WTC11 (cell line): ENCODE results near the gene PCDHA8. TPM values are rescaled to one million over a fixed set of nuclear protein-coding genes. Genes with fewer than 3 reads are reported as not detected.
"Not testable (repeated sequence)": the region's sequence is repeated elsewhere in the genome, so short reads cannot be mapped to it uniquely, and the experiment has no call there.

Experiments
- ATAC-seq: fragments of 200-7000 bp; cut with Tn5 transposase; 2 replicates; pipeline ENCODE4 v1.10.0; 2021; ENCODE audit warnings: mild to moderate bottlenecking, moderate library complexity
- CTCF ChIA-PET: fragments of 300-600 bp; sonication (Branson Sonifier 250); formaldehyde crosslinking; loops from one replicate; lab custom pipeline; 2021; ENCODE audit warnings: antibody characterized with exemption; lab: Charles Lee
- POLR2A ChIA-PET: fragments of 350-600 bp; sonication (Branson Sonifier 250); formaldehyde crosslinking; loops from one replicate; lab custom pipeline; 2021; ENCODE audit warnings: antibody characterized with exemption; lab: Charles Lee
- DNase-seq: peaks from one replicate; pipeline ENCODE4 v3.0.0; 2021; ENCODE audit warnings: low spot score
- H3K27ac Mint-ChIP-seq: 2 replicates; pipeline ENCODE4 v1.8.0; 2021; ENCODE audit warnings: mixed read lengths
- H3K27me3 Mint-ChIP-seq: 2 replicates; pipeline ENCODE4 v1.8.0; 2021; ENCODE audit warnings: low read depth, mild to moderate bottlenecking, moderate library complexity, mixed read lengths
- H3K36me3 Mint-ChIP-seq: 2 replicates; pipeline ENCODE4 v1.8.0; 2021; ENCODE audit warnings: mixed read lengths
- H3K4me1 Mint-ChIP-seq: 2 replicates; pipeline ENCODE4 v1.8.0; 2022; ENCODE audit warnings: mixed read lengths
- H3K4me3 Mint-ChIP-seq: 2 replicates; pipeline ENCODE4 v1.8.0; 2021; ENCODE audit warnings: mild to moderate bottlenecking, moderate library complexity, mixed read lengths
- H3K9me3 Mint-ChIP-seq: 2 replicates; pipeline ENCODE4 v1.8.0; 2021; ENCODE audit warnings: mixed read lengths
- AR ChIP-seq: fragments of 250-450 bp; sonication (Bioruptor Pico); IDR thresholded peaks from 2 replicates; pipeline ENCODE4 v1.9.0; 2021; ENCODE audit warnings: mild to moderate bottlenecking
- ATF1 ChIP-seq: sonication (generic); formaldehyde crosslinking; IDR thresholded peaks from 2 replicates; pipeline ENCODE4 v1.8.1; 2023; ENCODE audit warnings: mild to moderate bottlenecking, moderate library complexity, missing genetic modification reagents
- CBFB ChIP-seq: sonication (generic); formaldehyde crosslinking; IDR thresholded peaks from 2 replicates; pipeline ENCODE4 v1.8.1; 2022; ENCODE audit warnings: mild to moderate bottlenecking, low read depth, missing genetic modification reagents
- CREB1 ChIP-seq: sonication (generic); formaldehyde crosslinking; IDR thresholded peaks from 2 replicates; pipeline ENCODE4 v1.8.0; 2023; ENCODE audit warnings: mild to moderate bottlenecking, missing genetic modification reagents
- CTCF ChIP-seq: fragments of 200-600 bp; IDR thresholded peaks from 2 replicates; pipeline ENCODE4 v1.8.0; 2022; ENCODE audit warnings: antibody characterized with exemption
- ELF4 ChIP-seq: sonication (generic); formaldehyde crosslinking; IDR thresholded peaks from 2 replicates; pipeline ENCODE4 v1.8.1; 2022; ENCODE audit warnings: low read depth, mild to moderate bottlenecking, moderate library complexity, missing genetic modification reagents
- FOXK1 ChIP-seq: sonication (generic); formaldehyde crosslinking; IDR thresholded peaks from 2 replicates; pipeline ENCODE4 v1.8.0; 2022; ENCODE audit warnings: mild to moderate bottlenecking, moderate library complexity, missing genetic modification reagents
- MAX ChIP-seq: sonication (generic); formaldehyde crosslinking; IDR thresholded peaks from 2 replicates; pipeline ENCODE4 v1.8.0; 2022; ENCODE audit warnings: mild to moderate bottlenecking, missing genetic modification reagents
- MLX ChIP-seq: sonication (generic); formaldehyde crosslinking; IDR thresholded peaks from 2 replicates; pipeline ENCODE4 v1.8.1; 2023; ENCODE audit warnings: mild to moderate bottlenecking, missing genetic modification reagents, moderate library complexity
- RELA ChIP-seq: sonication (generic); formaldehyde crosslinking; IDR thresholded peaks from 2 replicates; pipeline ENCODE4 v1.8.1; 2022; ENCODE audit warnings: missing genetic modification reagents, mild to moderate bottlenecking, borderline replicate concordance
- SMAD3 ChIP-seq: sonication (generic); formaldehyde crosslinking; IDR thresholded peaks from 2 replicates; pipeline ENCODE4 v1.8.0; 2022; ENCODE audit warnings: missing genetic modification reagents, mild to moderate bottlenecking, borderline replicate concordance
- TEAD4 ChIP-seq: sonication (generic); formaldehyde crosslinking; IDR thresholded peaks from 2 replicates; pipeline ENCODE4 v1.8.0; 2022; ENCODE audit warnings: mild to moderate bottlenecking, missing genetic modification reagents
- ZNF219 ChIP-seq: sonication (generic); formaldehyde crosslinking; IDR thresholded peaks from 2 replicates; pipeline ENCODE4 v1.8.0; 2023; ENCODE audit warnings: missing genetic modification reagents, mild to moderate bottlenecking, borderline replicate concordance
- ZNF263 ChIP-seq: sonication (generic); formaldehyde crosslinking; IDR thresholded peaks from 2 replicates; pipeline ENCODE4 v1.8.1; 2022; ENCODE audit warnings: low read depth, mild to moderate bottlenecking, moderate library complexity, missing genetic modification reagents
- ZNF281 ChIP-seq: sonication (generic); formaldehyde crosslinking; IDR thresholded peaks from 2 replicates; pipeline ENCODE4 v1.8.0; 2023; ENCODE audit warnings: mild to moderate bottlenecking, missing genetic modification reagents
- ZNF671 ChIP-seq: fragments of 250-450 bp; sonication (Bioruptor Pico); IDR thresholded peaks from 2 replicates; pipeline ENCODE4 v1.8.0; 2021; ENCODE audit warnings: mild to moderate bottlenecking
- total RNA-seq: library from RNA; stranded (reverse); gene quantifications from 3 replicates; pipeline ENCODE4 v1.2.3, GENCODE V29; 2021
- TF ChIP-seq, protein P1 (sequence below): fragments of 250-450 bp; sonication (Bioruptor Pico); IDR thresholded peaks from 2 replicates; pipeline ENCODE4 v1.8.0; 2021; ENCODE audit warnings: mild to moderate bottlenecking
- TF ChIP-seq, protein P2 (sequence below): fragments of 250-450 bp; sonication (Bioruptor Pico); IDR thresholded peaks from 2 replicates; pipeline ENCODE4 v1.9.0; 2021; ENCODE audit warnings: mild to moderate bottlenecking
- TF ChIP-seq, protein P3 (sequence below): sonication (generic); formaldehyde crosslinking; IDR thresholded peaks from 2 replicates; pipeline ENCODE4 v1.8.0; 2022; ENCODE audit warnings: mild to moderate bottlenecking, missing genetic modification reagents

The PCDHA8 gene
- total RNA-seq, 1 experiment from 2014 or later: 1.3 TPM

DNA sequence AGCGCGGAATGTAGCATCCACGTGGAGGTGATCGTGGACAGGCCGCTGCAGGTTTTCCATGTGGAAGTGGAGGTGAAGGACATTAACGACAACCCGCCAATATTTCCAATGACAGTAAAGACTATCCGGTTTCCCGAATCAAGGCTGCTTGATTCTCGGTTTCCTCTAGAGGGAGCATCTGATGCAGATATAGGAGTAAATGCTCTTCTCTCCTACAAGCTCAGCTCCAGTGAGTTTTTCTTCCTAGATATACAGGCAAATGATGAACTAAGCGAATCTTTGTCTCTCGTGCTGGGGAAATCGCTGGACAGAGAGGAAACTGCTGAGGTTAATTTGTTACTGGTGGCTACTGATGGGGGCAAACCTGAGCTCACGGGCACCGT is 45.7 kb upstream of the PCDHA8 start:
- Mint-ChIP-seq H3K4me1 (peaks cover 4% of the 10 kb centered on the region; the same call in 1 of the 2 replicates), H3K27me3 (no peaks in the 10 kb centered on the region), H3K4me3 (peak overlapping the region; percentile 87), H3K27ac (0 out of 2 replicates have a peak overlapping the region, but pooled peaks have one; percentile 27), H3K9me3 (no peaks in the 10 kb centered on the region), H3K36me3 (peaks cover 11% of the 10 kb centered on the region)
- ChIA-PET POLR2A (no interaction called here), CTCF (interaction anchor here (0.6 to 4.2 kb wide), 26 partner anchors 10 to 296 kb away, joined by 3 to 91 read pairs (median 5); partner anchors contain the start of genes EIF4EBP3, PCDHA1, PCDHA10 and PCDHA11)
- no peak for TF ChIP-seq FOXK1
- peak; percentile 23; the same call in 1 of the 2 replicates for TF ChIP-seq MAX
- DNase-seq (no peak), ATAC-seq (peak; percentile 88)

DNA sequence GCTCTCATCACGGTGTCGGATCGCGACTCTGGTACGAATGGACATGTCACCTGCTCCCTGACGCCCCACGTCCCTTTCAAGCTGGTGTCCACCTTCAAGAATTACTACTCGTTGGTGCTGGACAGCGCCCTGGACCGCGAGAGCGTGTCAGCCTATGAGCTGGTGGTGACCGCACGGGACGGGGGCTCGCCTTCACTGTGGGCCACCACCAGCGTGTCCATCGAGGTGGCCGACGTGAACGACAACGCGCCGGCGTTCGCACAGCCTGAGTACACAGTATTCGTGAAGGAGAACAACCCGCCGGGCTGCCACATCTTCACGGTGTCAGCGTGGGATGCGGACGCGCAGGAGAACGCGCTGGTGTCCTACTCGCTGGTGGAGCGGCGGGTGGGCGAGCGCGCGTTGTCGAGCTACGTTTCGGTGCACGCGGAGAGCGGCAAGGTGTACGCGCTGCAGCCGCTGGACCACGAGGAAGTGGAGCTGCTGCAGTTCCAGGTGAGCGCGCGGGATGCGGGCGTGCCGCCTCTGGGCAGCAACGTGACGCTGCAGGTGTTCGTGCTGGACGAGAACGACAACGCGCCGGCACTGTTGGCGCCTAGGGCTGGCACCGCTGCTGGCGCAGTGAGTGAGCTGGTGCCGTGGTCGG is 44.8 kb upstream of the PCDHA8 start:
- H3K27ac Mint-ChIP-seq, ATAC-seq, H3K27me3 Mint-ChIP-seq, POLR2A ChIA-PET, DNase-seq, H3K4me3 Mint-ChIP-seq, H3K9me3 Mint-ChIP-seq: not testable (repeated sequence)
- peaks cover 11% of the 10 kb centered on the region for H3K36me3 Mint-ChIP-seq
- CTCF ChIA-PET: interaction anchor here (0.7 to 4.2 kb wide), 9 partner anchors 10 to 255 kb away, joined by 3 to 91 read pairs (median 9); partner anchors contain the start of genes PCDHA1, PCDHA4, PCDHA6 and PCDHA7
- TF ChIP-seq RELA (CRISPR knock-in tag) (0 out of 2 replicates have a peak, but pooled peaks have one; percentile 39), ZNF219 (CRISPR knock-in tag) (0 out of 2 replicates have a peak, but pooled peaks have one; percentile 28)
- TF ChIP-seq, all 79 proteins: peak for 2; not testable (repeated sequence) for 77
- H3K4me1 Mint-ChIP-seq: not testable (repeated sequence)

DNA sequence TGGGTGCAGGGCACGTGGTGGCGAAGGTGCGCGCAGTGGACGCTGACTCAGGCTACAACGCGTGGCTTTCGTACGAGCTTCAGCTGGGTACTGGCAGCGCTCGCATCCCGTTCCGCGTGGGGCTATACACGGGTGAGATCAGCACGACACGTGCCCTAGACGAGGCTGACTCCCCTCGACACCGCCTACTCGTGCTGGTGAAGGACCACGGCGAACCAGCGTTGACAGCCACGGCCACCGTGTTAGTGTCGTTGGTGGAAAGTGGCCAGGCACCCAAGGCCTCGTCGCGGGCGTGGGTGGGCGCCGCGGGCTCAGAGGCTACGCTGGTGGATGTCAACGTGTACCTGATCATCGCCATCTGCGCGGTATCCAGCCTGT is 44.3 kb upstream of the PCDHA8 start:
- ATAC-seq: no peak
- H3K9me3 Mint-ChIP-seq: peaks cover 2% of the 10 kb centered on the region
- CTCF ChIA-PET: interaction anchor here (3.1 to 4.2 kb wide), 3 partner anchors 10 to 45 kb away, joined by 28 to 91 read pairs (median 48); partner anchors contain the start of genes PCDHA1, PCDHA4 and PCDHA8
- TF ChIP-seq ZNF281 (CRISPR knock-in tag) (no peak), ELF4 (CRISPR knock-in tag) (no peak), ZNF263 (no peak), CTCF (no peak), MLX (CRISPR knock-in tag) (no peak), ZNF671 (CRISPR knock-in tag) (no peak), CREB1 (no peak), AR (CRISPR knock-in tag) (no peak), SMAD3 (CRISPR knock-in tag) (no peak), CBFB (no peak), ATF1 (CRISPR knock-in tag) (no peak), TEAD4 (CRISPR knock-in tag) (no peak)
- TF ChIP-seq, protein P1, sequence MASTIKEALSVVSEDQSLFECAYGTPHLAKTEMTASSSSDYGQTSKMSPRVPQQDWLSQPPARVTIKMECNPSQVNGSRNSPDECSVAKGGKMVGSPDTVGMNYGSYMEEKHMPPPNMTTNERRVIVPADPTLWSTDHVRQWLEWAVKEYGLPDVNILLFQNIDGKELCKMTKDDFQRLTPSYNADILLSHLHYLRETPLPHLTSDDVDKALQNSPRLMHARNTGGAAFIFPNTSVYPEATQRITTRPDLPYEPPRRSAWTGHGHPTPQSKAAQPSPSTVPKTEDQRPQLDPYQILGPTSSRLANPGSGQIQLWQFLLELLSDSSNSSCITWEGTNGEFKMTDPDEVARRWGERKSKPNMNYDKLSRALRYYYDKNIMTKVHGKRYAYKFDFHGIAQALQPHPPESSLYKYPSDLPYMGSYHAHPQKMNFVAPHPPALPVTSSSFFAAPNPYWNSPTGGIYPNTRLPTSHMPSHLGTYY: no peak
- TF ChIP-seq, protein P2, sequence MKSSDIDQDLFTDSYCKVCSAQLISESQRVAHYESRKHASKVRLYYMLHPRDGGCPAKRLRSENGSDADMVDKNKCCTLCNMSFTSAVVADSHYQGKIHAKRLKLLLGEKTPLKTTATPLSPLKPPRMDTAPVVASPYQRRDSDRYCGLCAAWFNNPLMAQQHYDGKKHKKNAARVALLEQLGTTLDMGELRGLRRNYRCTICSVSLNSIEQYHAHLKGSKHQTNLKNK (CRISPR knock-in tag): no peak
- TF ChIP-seq, protein P3, sequence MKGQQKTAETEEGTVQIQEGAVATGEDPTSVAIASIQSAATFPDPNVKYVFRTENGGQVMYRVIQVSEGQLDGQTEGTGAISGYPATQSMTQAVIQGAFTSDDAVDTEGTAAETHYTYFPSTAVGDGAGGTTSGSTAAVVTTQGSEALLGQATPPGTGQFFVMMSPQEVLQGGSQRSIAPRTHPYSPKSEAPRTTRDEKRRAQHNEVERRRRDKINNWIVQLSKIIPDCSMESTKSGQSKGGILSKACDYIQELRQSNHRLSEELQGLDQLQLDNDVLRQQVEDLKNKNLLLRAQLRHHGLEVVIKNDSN (CRISPR knock-in tag): no peak

More for the DNA sequence above, 44.3 kb upstream of the PCDHA8 start:
- peaks cover 4% of the 10 kb centered on the region; the same call in 1 of the 2 replicates for H3K4me1 Mint-ChIP-seq
- DNase-seq: no peak
- no peaks in the 10 kb centered on the region for H3K27me3 Mint-ChIP-seq
- H3K4me3 Mint-ChIP-seq: no peak overlapping the region
- peaks cover 14% of the 10 kb centered on the region for H3K36me3 Mint-ChIP-seq
- H3K27ac Mint-ChIP-seq: no peak overlapping the region
- POLR2A ChIA-PET: no interaction called here
